Activated CD4-positive, alpha-beta T cell treated with anti-CD3 and anti-CD28 coated beads, Interleukin-2, amount 10 ng/mL, durations not matched to agents 7 days and 5 days (primary cell): ENCODE data around the gene CUL5. TPM values are rescaled to one million over a fixed set of nuclear protein-coding genes. Genes with fewer than 3 reads are reported as not detected.
A peak's percentile ranks its signal among the peaks of the same experiment; 100 is the strongest.
"Not testable (repeated sequence)": the region's sequence is repeated elsewhere in the genome, so short reads cannot be mapped to it uniquely, and the experiment has no call there.

Experiments used
- CTCF ChIA-PET: fragments of 350-600 bp; sonication (Branson Sonifier 250); formaldehyde crosslinking; loops from one replicate; lab custom pipeline; 2021; ENCODE audit warnings: antibody characterized with exemption; lab: Charles Lee
- POLR2A ChIA-PET: fragments of 350-600 bp; sonication (Branson Sonifier 250); formaldehyde crosslinking; loops from one replicate; lab custom pipeline; 2021; ENCODE audit warnings: antibody characterized with exemption; lab: Charles Lee
- DNase-seq: peaks from one replicate; pipeline ENCODE4 v3.0.0-alpha.2; 2020
- H3K27ac Mint-ChIP-seq: one replicate; pipeline ENCODE4 v1.8.0; 2021; ENCODE audit warnings: mild to moderate bottlenecking, moderate library complexity, mixed read lengths
- H3K27me3 Mint-ChIP-seq: one replicate; pipeline ENCODE4 v1.8.0; 2021; ENCODE audit warnings: mixed read lengths
- H3K36me3 Mint-ChIP-seq: one replicate; pipeline ENCODE4 v1.8.0; 2021; ENCODE audit warnings: low read depth, mixed read lengths
- H3K4me1 Mint-ChIP-seq: one replicate; pipeline ENCODE4 v1.8.0; 2021; ENCODE audit warnings: mixed read lengths
- H3K4me3 Mint-ChIP-seq: one replicate; pipeline ENCODE4 v1.8.0; 2021; ENCODE audit warnings: mild to moderate bottlenecking, moderate library complexity, mixed read lengths
- H3K9me3 Mint-ChIP-seq: one replicate; pipeline ENCODE4 v1.8.0; 2021; ENCODE audit warnings: mixed read lengths
- total RNA-seq, 2 experiments: library from RNA; stranded (reverse); gene quantifications; one replicate each; pipeline ENCODE4 v1.2.3, GENCODE V29; 2021

CUL5 gene
- total RNA-seq, 2 experiments from 2014 or later, result 23.2 to 29.3 TPM

- Mint-ChIP-seq H3K27ac (peak overlapping the region; percentile 44), H3K36me3 (peaks cover 29% of the 10 kb centered on the region), H3K9me3 (no peaks in the 10 kb centered on the region), H3K4me1 (peaks cover 4% of the 10 kb centered on the region), H3K4me3 (no peak overlapping the region), H3K27me3 (no peaks in the 10 kb centered on the region)
- ChIA-PET POLR2A (no interaction called here), CTCF (interaction anchor here (1.5 kb wide), 1 partner anchor 19 kb away, joined by 3 read pairs; no protein-coding TSS in a partner anchor)
- no peak for DNase-seq
Observed at GRCh38 chr11:108093128-108093904, 84.6 kb downstream of the CUL5 start.

GRCh38 chr11:108097179-108097578 lies 88.5 kb downstream of the CUL5 start:
- peaks cover 40% of the 10 kb centered on the region for H3K36me3 Mint-ChIP-seq
- DNase-seq, result no peak
- H3K9me3 Mint-ChIP-seq, result no peaks in the 10 kb centered on the region
- ChIA-PET POLR2A (no interaction called here), CTCF (interaction anchor here (1.1 to 1.5 kb wide), 2 partner anchors 15 to 21 kb away, joined by 4 read pairs; no protein-coding TSS in a partner anchor)
- no peaks in the 10 kb centered on the region for H3K27me3 Mint-ChIP-seq
- H3K27ac Mint-ChIP-seq, result peak overlapping the region; percentile 7
- peaks cover 4% of the 10 kb centered on the region for H3K4me1 Mint-ChIP-seq
- no peak overlapping the region for H3K4me3 Mint-ChIP-seq

DNA sequence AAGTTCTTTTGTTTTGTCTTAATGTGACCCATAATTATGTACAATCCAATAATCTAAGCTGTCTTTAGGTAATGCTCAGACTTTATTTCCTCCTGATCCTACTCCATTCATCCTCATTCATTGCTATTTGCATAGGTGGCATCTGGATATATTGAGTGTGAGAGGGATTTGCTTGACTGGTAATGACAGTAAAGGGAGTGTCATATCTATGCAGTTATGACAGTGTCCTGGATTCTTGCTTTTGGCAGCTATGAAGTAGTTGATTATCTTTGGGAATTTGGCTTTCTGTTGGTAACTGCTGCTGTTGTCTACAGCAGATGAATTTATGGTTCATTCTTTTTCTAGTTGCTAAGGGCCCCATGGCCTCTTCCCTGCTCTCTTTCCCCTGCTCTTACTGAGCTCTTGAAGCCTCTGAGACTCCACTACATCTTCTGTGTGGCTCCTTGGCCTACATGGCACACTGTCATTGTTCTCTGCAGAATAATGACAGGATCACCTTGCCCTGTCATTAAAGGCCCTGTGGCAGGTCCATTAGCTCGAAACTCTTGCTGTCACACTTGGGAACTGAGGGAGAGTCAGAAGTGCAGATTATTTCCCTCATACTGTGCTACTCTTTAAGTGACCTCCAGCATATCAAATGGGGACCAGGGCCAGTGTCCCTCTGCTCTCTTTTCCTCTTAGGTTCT lies 92.5 kb downstream of the CUL5 start:
- ChIA-PET POLR2A (no interaction called here), CTCF (no interaction called here)
- peaks cover 37% of the 10 kb centered on the region for H3K36me3 Mint-ChIP-seq

GRCh38 chr11:108111126-108111525 lies 102.4 kb downstream of the CUL5 start:
- peak overlapping the region; percentile 5 for H3K27ac Mint-ChIP-seq
- no peak overlapping the region for H3K4me3 Mint-ChIP-seq
- ChIA-PET CTCF (interaction anchor here (0.6 kb wide), 1 partner anchor 19 kb away, joined by 3 read pairs; no protein-coding TSS in a partner anchor), POLR2A (no interaction called here)
- peaks cover 3% of the 10 kb centered on the region for H3K4me1 Mint-ChIP-seq
- no peak for DNase-seq
- no peaks in the 10 kb centered on the region for H3K27me3 Mint-ChIP-seq
- no peaks in the 10 kb centered on the region for H3K9me3 Mint-ChIP-seq
- H3K36me3 Mint-ChIP-seq, result peaks cover 1% of the 10 kb centered on the region

More for the DNA sequence above, 92.5 kb downstream of the CUL5 start:
- Mint-ChIP-seq H3K9me3 (no peaks in the 10 kb centered on the region), H3K4me1 (no peaks in the 10 kb centered on the region), H3K27ac (no peak overlapping the region), H3K4me3 (no peak overlapping the region), H3K27me3 (no peaks in the 10 kb centered on the region)
- no peak for DNase-seq

- peaks cover 3% of the 10 kb centered on the region for H3K4me1 Mint-ChIP-seq
Observed at GRCh38 chr11:108112057-108112456, 103.4 kb downstream of the CUL5 start.

GRCh38 chr11:108115500-108116140 lies 106.9 kb downstream of the CUL5 start:
- Mint-ChIP-seq H3K27ac (no peak overlapping the region), H3K27me3 (no peaks in the 10 kb centered on the region), H3K4me1 (peaks cover 7% of the 10 kb centered on the region), H3K9me3 (no peaks in the 10 kb centered on the region), H3K4me3 (no peak overlapping the region), H3K36me3 (no peaks in the 10 kb centered on the region)
- ChIA-PET CTCF (no interaction called here), POLR2A (no interaction called here)
- DNase-seq, result no peak

More at GRCh38 chr11:108112057-108112456, 103.4 kb downstream of the CUL5 start:
- H3K4me3 Mint-ChIP-seq, result no peak overlapping the region
- H3K27ac Mint-ChIP-seq, result no peak overlapping the region
- DNase-seq, result no peak
- no peaks in the 10 kb centered on the region for H3K36me3 Mint-ChIP-seq
- ChIA-PET POLR2A (no interaction called here), CTCF (interaction anchor here (0.7 kb wide), 1 partner anchor 128 kb away, joined by 4 read pairs; no protein-coding TSS in a partner anchor)
- H3K9me3 Mint-ChIP-seq, result no peaks in the 10 kb centered on the region
- no peaks in the 10 kb centered on the region for H3K27me3 Mint-ChIP-seq

DNA sequence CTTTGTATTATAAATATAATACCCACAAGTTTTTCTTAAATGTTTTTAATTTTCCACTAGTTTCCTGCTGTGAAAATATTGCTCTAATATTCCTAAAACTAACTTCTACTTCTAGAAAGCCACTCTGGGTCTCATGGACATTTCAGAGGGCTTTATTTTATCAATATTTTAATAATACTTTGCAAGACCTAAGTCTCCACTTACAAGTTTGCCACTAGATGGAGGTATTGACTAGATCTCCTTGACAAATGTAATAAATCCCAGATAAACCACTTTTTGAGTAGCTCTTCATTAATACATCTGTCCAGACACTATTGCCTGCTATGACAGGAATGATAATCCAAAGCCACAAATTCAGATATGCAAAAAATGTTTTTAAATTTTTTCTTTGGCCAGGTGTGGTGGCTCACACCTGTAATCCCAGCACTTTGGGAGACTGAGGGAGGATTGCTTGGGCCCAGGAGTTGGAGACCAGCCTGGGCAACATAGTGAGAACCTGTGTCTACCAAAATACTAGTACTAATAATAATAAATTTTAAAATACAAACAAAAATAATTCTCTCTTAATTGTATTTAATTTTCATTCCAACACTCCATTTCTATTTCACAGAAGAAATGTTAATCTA lies 109.2 kb downstream of the CUL5 start:
- no peak overlapping the region for H3K4me3 Mint-ChIP-seq
- H3K4me1 Mint-ChIP-seq, result peaks cover 23% of the 10 kb centered on the region
- no peak for DNase-seq
- CTCF ChIA-PET, result interaction anchor here (0.6 to 1.8 kb wide), 5 partner anchors 10 to 533 kb away, joined by 3 to 4 read pairs (median 3); no protein-coding TSS in a partner anchor
- peaks cover 7% of the 10 kb centered on the region for H3K36me3 Mint-ChIP-seq
- POLR2A ChIA-PET, result interaction anchor here (0.5 to 0.6 kb wide), 2 partner anchors 9 to 753 kb away, joined by 4 to 9 read pairs; no protein-coding TSS in a partner anchor
- no peaks in the 10 kb centered on the region for H3K27me3 Mint-ChIP-seq
- H3K27ac Mint-ChIP-seq, result no peak overlapping the region
- H3K9me3 Mint-ChIP-seq, result no peaks in the 10 kb centered on the region

- H3K27ac Mint-ChIP-seq, result peak overlapping the region; percentile 90
- H3K9me3 Mint-ChIP-seq, POLR2A ChIA-PET, H3K27me3 Mint-ChIP-seq, DNase-seq: not testable (repeated sequence)
- peak overlapping the region; percentile 82 for H3K4me3 Mint-ChIP-seq
- peaks cover 22% of the 10 kb centered on the region for H3K36me3 Mint-ChIP-seq
- H3K4me1 Mint-ChIP-seq, result peaks cover 45% of the 10 kb centered on the region
- CTCF ChIA-PET, result interaction anchor here (0.6 to 2.1 kb wide), 3 partner anchors 36 to 1873 kb away, joined by 3 to 7 read pairs (median 3); partner anchors contain the start of gene DDX10
Observed at GRCh38 chr11:108120936-108121273, 112.2 kb downstream of the CUL5 start.

DNA sequence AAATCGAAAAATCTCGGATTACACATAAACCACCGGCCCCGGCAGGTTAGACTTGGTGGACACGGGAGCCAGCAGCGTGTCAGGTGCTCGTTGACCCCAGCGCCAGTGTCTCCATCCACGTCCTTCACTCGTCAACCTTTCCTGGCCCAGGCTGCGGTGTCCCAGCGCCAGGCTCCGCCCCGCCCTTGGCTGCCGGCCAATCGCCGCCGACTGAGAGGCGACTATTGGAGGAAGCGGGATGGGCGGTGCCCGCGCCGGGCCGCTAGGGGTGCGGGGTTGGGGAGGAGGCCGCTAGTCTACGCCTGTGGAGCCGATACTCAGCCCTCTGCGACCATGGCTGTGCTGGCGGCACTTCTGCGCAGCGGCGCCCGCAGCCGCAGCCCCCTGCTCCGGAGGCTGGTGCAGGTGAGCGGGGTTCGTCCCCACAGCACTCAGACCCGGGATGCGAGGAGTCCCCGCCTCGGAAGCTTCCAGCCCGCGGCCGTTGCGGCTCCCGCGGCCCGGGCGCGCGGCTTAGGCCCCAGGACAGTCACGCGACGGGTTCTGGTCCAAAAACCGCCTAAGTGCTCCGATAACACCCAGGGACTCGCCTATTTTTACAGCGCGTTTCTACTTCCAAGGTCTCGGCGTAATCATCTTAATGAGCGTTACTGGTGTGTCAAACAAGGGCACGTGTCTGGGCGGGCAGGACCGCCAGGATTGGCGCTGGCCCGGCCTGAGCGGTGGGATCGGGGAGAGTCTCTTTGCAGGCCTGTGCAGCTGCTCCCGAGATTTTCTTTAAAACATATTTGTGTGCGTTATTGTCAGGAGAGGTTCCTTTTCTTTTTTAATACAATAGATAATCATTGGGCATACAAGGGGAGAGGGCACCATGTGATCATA lies 112.8 kb downstream of the CUL5 start, which contains the start of gene ACAT1:
Gene ACAT1 (plus strand): TSS at position 294 of the 882 bp plus-strand sequence. CDS start 40 bp downstream, at position 334.
- Mint-ChIP-seq H3K27me3 (no peaks in the 10 kb centered on the region), H3K36me3 (peaks cover 27% of the 10 kb centered on the region), H3K4me3 (peak within 1 kb of the TSS; percentile 82), H3K4me1 (peaks cover 49% of the 10 kb centered on the region), H3K27ac (peak within 1 kb of the TSS; percentile 90), H3K9me3 (no peaks in the 10 kb centered on the region)
- CTCF ChIA-PET, result interaction anchor here (0.5 to 2.1 kb wide), 6 partner anchors 10 to 1872 kb away, joined by 3 to 7 read pairs (median 3); partner anchors contain the start of gene DDX10
- peak; percentile 96 for DNase-seq
- POLR2A ChIA-PET, result interaction anchor here (0.7 kb wide), 1 partner anchor 252 kb away, joined by 3 read pairs; no protein-coding TSS in a partner anchor

DNA sequence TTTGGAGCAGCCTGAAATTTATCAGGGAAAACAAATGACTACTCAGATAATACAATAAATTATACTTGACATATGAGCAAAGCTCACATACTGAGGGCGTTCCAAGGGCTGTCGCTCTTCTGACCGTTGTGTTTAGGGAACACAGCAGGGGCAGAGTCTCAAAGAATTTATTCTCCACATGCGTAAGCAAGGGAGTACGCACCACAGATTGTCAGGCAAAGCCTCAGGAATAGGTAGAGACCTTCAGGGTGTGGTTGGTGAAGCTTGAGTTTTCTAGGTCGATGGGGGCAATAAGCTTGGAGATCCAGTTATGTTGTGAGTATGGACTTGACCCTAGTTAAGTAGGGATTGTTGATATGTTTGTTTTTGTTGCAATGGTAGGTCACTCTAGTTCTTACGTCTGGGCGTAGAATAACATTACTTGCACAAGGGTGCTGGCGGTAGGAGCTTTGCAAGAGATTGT lies 113.5 kb downstream of the CUL5 start:
- CTCF ChIA-PET, result interaction anchor here (0.5 to 1.2 kb wide), 3 partner anchors 9 to 529 kb away, joined by 3 read pairs; no protein-coding TSS in a partner anchor
- Mint-ChIP-seq H3K9me3 (no peaks in the 10 kb centered on the region), H3K27ac (peak overlapping the region; percentile 90), H3K36me3 (peaks cover 27% of the 10 kb centered on the region), H3K4me3 (peak overlapping the region; percentile 82), H3K27me3 (no peaks in the 10 kb centered on the region), H3K4me1 (peaks cover 49% of the 10 kb centered on the region)
- DNase-seq, result no peak
- POLR2A ChIA-PET, result no interaction called here

- H3K27ac Mint-ChIP-seq, result no peak overlapping the region
- no peak overlapping the region for H3K4me3 Mint-ChIP-seq
- peaks cover 44% of the 10 kb centered on the region for H3K36me3 Mint-ChIP-seq
- peaks cover 46% of the 10 kb centered on the region for H3K4me1 Mint-ChIP-seq
- H3K27me3 Mint-ChIP-seq, result no peaks in the 10 kb centered on the region
- H3K9me3 Mint-ChIP-seq, result no peaks in the 10 kb centered on the region
- no peak for DNase-seq
- POLR2A ChIA-PET, result no interaction called here
- CTCF ChIA-PET, result no interaction called here
Observed at GRCh38 chr11:108125096-108125495, 116.4 kb downstream of the CUL5 start.
